GM12891 (cell line): Measurements from ENCODE around the gene FAM131B.

Experiments
- PAX5 ChIP-seq: IDR thresholded peaks from 2 replicates; pipeline ENCODE4 v1.6.1; 2011; ENCODE audit warnings: low read length, moderate library complexity, mild to moderate bottlenecking; ENCODE audit not compliant: insufficient read depth, severe bottlenecking
- POLR2A ChIP-seq: IDR thresholded peaks from 2 replicates; pipeline ENCODE4 v1.6.1; 2011; ENCODE audit warnings: low read depth, low read length, control low read depth
- POLR2AphosphoS5 ChIP-seq: IDR thresholded peaks from 2 replicates; pipeline ENCODE4 v1.6.1; 2011; ENCODE audit warnings: low read depth, low read length, control low read depth
- POU2F2 ChIP-seq: IDR thresholded peaks from 2 replicates; pipeline ENCODE4 v1.6.1; 2011; ENCODE audit warnings: low read depth, mild to moderate bottlenecking, control low read depth, low read length, moderate library complexity
- SPI1 ChIP-seq: IDR thresholded peaks from 2 replicates; pipeline ENCODE4 v1.6.1; 2011; ENCODE audit warnings: low read depth, low read length, control low read depth
- TAF1 ChIP-seq: IDR thresholded peaks from 2 replicates; pipeline ENCODE4 v1.6.1; 2011; ENCODE audit warnings: low read depth, low read length, control low read depth

DNA sequence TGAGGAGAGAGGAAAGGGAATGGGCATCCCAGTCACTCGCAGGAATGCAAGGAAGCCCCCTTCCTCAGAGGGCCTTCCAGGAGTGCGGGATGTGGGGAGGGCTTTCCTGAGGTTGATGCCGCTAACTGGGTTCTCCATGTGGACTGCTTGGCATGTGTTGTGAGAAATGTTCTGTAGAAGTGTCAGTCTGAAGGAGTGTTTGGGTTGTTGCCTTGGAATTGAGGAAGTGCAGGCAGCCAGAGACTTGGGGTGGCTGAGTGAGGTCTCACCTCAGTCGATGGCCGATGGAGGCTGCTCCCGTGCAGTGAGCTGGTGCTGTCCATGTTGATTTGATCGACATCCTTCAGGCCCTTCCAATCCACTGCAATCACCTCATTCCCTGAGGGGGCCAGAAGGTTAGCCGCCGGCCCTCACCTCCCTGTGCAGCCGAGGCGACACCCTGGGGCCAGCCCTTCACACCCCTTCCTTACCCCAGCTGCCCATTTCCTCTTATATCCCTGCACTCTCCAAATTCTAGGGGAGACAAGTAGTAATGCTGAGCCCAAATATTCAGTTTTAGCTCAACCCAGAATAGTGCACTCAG, 2.7 kb downstream of the FAM131B start:
- TF ChIP-seq POLR2A (no peak), PAX5 (no peak), POU2F2 (no peak), POLR2AphosphoS5 (no peak), SPI1 (peak; percentile 69), TAF1 (no peak)
